Measurements from ENCODE around the gene CDKL5. TPM values are rescaled to one million over a fixed set of nuclear protein-coding genes. Genes with fewer than 3 reads are reported as not detected.

CDKL5 gene
- total RNA-seq, 1 donor from 2014 or later, result 6.8 TPM

DNA sequence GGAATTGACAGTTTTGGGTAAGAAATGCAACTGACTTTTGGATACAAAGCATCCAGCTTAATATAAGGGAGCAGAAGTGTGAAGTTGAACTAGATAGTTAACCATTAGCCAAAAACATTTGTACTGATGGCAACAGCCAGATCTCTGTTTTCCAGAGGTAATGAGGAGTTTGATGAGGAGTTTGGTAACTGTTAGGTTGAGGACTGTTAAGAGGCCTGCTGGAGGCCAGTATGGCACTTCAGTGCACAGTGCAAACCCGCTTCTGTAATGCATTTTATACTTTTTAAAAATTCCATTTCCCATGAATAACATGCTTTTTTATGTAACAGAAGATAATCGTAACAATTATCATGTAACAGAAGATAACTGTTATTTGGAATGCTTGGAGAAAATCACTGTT lies 30.0 kb downstream of the CDKL5 start:
- no peak for DNase-seq (ENCODE audit: low spot score)

DNA sequence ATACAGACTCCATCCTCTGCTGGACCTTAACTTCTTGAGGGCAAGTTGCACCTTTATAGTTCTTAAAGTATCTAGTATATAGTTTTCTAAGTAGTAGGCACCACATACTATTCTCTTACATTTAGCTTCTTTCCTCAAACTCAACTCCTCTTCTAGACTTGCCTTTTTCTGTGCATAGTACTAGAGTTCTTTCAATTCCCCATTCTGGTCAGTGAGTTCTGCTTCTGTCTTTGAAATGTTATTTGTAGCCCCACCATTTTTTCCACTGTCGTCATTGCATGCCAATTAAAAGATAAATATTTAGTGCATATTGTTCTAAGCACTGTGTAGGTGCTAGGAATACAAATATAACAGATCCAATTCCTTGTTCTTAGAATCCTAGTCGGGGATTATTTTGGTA lies 31.6 kb downstream of the CDKL5 start:
- no peak for DNase-seq (ENCODE audit: low spot score)

DNA sequence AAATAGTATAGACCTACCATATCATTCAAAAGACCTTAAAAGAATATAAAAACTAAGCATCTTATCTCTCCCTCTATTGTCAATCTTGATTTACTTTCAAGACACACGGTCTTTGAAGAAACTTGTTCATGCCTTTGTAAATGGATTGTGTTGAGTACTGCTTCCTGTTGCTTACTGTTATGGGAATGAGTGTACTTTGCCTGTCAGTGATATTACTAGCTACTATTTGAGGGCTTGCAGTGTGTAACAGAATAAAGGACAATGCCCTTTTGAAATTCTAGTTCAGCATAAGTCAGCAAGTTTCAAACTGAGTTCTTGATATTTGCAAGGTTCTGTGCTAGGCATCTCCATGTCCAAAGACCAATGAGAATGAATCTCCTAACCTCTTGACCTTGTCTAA lies 36.0 kb downstream of the CDKL5 start:
- DNase-seq (ENCODE audit: low spot score), result no peak

DNA sequence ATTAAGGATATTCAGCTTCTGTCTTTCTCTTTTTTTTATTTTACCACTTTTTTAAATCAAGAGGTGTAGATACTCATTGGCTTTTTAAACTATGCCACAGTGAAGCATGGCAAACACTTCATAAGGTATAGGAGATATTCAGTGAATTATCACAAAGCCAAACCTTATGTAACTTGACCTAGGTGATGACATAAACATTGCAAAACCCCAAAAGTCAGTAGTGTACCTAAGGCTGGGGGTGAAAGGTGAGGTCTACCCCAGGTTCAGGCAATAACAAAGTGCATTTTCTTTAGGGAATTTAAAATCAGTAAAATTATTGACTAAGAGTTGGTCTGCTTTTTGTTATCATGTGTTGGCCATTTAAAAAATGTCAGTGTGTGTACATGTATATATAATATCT lies 39.1 kb downstream of the CDKL5 start:
- DNase-seq (ENCODE audit: low spot score), result no peak

DNA sequence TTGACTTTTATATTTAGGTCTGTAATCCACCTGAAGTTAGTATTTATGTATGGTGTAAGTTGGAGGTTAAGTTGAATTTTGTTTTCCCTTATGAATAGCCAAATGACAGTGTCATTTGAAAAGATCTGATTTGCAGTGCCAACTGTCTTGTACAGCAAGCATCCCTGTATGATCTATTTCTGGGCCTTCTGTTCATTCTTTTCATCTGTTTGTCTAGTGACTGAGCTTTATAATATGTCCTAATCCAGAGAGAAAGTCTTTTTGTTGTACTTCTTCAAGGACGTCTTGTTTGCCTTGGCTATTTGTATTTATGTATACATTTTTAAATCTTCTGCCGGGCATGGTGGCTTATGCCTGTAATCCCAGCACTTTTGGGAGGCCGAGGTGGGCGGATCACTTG lies 39.6 kb downstream of the CDKL5 start:
- DNase-seq (ENCODE audit: low spot score), result no peak

DNA sequence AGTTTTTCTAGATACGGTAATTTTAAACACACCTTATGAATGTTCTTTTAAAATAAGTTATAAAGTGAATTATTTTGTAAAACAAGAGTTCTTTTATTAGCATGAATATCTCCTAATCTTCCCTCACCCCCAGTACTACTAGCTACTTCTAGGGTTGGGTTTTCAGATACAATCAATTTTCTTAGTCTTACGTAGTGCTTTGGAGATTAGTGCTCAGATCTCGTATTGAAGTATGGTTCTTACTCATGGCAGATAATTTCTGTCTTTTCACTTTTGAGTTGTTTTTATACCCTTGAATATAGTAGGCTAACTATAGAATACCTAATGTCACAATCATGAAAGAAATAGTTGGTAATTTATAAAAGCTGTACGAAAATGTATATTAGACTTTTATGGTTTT lies 43.2 kb downstream of the CDKL5 start:
- DNase-seq (ENCODE audit: low spot score), result no peak

DNA sequence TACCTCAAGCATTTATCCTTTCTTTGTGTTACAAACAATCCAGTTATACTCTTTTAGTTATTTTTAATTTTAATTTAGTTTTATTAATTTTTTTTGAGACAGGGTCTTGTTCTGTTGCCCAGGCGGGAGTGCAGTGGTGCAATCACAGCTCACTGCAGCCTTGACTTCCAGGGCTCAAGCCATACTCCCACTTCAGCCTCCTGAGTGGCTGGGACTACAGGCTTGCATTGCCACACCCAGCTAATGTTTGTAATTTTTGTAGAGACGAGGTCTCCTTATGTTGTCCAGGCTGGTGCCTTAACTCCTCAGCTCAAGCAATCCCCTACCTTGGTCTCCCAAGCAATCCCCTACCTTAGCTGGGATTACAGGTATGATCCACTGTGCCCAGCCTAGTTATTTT lies 45.9 kb downstream of the CDKL5 start:
- no peak for DNase-seq (ENCODE audit: low spot score)

DNA sequence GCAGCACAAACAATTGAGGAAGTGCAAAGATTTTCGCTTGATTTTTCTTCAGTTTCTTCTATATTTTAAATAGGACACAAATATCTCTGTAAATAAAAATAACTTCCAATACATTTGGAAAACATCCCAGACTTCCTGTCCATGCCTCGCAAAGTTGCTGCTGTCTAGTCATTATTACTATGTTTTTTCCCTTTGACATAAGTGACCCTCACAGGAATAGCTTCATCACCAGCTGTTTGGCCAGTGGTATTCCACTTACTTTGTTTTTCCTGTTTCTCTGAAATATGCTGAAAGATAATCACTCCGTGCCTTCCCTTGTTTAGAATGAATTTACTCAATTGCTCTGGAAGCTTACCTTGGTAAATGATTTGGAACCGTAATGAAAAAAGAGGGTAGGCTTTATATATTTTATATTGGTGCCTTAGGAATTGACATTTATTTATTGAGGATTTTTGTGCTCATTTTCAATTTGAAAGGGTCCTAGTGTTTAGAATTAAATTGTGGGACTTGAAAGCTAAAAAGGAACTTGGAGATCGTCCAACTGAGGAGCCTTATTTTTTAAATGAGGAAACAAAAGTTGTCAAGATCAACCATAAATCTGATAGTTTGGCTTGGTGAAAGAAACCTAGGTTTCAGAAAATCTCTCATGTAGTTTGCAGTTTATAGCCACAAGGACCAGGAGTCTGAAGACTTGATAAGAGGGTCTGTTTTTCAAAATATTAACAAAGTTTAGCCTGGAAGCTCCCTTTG lies 65.6 kb downstream of the CDKL5 start:
- no peak for DNase-seq (ENCODE audit: low spot score)

DNA sequence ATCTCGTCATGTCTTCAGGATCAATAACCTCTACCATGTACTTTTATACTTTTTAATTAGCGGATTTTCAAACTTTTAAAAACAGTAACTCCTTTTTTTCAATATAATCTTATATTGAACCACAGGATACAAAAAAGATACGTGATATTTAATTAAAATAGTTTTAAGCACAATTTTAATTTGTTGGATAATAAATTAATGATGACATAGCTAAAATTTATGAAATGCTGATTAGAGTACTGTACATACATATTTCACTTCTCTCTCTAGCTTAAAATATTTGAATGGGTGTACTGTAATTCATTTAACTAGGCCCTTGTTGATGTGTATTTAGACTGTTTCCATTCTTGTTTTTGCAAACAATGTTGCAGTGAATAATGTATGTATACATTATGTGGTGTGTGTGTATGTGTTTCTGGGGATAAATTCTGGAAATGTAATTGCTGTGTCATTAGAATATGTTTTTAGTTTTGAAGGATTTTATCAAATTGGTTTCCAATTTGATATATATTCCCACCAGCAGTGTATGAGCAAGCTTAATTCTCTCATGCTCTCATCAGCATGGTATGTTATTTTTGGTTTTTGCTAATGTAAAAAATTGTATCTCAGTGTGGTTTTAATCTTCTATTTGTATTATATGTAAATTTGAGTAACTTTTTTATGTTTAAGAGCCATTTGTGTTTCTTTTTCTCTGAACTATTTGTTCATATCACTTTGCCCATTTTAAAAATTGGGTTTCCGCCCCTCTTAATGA lies 66.4 kb downstream of the CDKL5 start:
- DNase-seq (ENCODE audit: low spot score), result no peak

DNA sequence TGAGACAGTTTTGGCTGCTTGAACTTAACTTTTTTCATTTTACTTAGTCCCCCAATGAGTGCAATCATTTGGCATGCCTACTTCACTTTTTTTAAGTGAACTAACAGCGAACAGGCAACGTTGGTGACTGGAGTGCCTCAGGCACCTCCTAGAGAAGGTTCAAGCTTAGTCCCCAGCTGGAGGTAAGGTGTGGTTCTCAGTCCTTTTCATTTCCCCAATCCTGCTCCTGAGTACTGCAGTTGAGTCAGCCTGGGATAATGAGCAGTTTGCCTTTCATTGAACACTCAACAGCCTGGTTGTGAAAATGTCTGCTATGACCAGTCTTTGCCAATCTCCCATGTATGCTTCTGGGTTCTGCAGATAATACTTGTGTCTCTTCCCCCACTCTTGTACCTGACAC lies 109.5 kb downstream of the CDKL5 start:
- no peak for DNase-seq (ENCODE audit: low spot score)

DNA sequence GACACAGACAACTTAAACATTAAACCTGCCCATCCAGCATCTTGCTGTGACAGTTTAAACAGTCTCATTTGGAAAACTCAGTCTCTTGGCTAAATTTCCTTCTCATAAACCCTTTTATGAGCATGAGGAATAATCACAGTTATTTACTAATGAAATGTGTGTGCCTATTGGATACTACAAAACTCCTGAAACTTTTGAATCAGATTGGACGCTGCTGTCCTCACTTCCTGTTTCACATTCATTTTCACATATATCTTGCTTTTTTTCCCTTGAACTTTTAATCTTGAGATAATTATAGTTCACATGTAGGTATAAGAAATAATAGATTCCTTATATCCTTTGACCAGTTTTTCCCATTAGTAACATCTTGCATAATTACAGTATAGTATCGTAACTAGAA lies 111.7 kb downstream of the CDKL5 start:
- no peak for DNase-seq (ENCODE audit: low spot score)

DNA sequence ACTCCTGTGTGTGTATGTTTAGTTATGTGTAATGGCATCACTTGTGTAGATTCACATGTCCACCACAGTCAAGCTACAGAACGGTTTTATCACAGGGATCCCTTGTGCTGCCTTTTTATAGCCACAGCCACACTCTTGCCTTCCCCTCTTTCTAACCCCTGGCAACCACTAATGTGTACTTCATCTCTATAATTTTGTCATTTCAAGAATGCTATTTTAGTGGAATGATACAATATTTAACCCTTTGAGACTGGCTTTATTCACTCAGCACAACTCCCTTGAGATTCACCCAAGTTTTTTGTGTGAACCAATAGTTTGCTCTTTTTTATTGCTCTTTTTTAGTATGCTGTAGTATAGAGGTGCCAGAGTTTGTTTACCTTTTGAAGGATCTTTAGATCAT lies 112.1 kb downstream of the CDKL5 start:
- no peak for DNase-seq (ENCODE audit: low spot score)

DNA sequence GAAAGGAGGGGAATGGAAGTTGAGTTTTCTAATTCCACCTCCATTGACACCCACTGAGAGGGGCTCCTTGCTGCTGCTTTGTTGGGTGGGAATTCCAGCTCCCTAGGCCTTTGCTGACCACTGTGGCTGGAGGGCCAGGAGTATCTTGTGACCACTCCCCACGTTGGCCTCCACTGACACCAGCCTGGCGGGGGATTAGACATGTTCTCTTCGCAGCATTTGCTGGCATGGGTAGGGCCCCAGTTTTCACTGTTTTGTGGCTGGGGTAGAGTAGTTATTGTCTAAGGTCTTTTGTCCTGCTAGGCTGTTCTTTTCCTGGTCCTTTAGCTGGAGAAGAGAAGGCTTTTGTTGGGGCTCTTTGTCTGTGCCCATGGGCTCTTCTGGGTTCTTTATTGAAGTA lies 116.7 kb downstream of the CDKL5 start:
- DNase-seq (ENCODE audit: low spot score), result no peak

DNA sequence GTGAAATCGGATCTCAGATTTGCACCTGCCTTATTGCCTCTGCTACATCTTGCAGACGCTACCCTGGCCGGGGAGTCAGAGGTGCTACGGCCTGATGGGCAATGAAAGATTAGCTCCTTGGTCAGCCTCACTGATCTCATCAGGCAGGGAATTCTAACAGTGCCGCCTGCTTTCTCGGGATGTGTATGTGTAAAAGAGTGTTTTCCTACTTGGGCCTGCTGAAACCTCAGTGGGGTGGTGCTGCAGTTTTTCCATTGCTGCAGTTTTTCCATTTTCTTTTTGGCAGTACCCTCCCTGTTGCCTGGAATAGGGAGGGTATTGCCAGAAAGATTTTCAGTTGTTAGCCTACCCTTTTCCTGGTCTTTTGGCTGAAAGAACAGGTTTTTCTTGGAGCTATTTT lies 117.5 kb downstream of the CDKL5 start:
- DNase-seq (ENCODE audit: low spot score), result no peak

DNA sequence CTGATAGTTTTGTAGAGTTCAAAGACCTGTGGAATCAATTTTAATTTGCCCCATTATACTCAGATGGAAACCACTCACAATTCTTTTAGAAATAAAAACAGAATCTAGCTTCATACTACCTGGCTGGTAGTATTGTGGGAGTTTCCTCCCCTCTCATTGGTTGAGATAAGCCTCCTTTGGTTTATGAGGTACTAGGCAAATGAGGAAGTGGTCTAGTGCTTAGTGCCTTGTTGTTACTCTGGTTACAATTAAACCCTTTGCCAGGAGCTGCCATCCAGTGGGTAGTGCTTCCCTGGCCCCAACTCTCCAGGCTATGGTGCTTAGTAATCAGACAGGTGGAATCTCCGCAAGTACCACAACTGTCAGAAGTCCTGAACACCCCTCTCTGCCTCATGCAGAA lies 118.3 kb downstream of the CDKL5 start:
- no peak for DNase-seq (ENCODE audit: low spot score)

DNA sequence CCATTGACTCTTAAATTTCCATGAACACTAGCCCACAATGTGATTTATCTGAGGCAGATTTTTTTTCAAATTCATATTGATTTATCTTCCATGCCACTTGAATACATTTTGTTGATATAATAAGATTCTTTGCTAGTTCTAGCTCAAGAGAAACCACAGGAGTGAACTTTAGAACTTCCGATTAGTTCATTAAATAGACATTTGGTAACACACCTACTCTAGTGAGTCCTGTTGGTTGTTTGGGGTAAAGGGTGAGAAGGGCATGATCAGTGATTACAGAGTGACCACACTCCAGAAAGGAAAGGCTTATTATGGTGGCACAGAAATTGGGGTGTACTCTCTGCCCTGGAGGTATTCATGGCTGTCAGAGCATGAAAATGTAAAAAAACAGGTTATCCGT lies 120.4 kb downstream of the CDKL5 start:
- no peak for DNase-seq (ENCODE audit: low spot score)

DNA sequence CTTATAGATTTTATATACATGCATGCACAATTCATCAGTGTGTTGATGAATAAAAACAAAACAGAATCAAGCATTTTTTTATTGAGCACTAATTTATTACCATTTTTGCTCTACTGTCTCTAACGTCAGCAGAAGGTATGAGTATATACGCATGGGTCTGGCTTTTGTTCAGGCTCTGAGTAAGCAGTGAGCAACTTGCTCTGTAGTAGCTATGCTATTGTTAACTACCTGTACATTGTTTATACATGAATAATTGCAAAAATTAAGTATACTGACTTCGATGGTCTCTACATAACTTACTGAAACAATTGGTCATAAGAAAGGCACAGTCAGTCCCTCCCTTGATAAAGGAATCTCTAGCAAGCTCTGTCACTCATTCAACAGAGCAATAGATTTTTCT lies 123.6 kb downstream of the CDKL5 start:
- no peak for DNase-seq (ENCODE audit: low spot score)

DNA sequence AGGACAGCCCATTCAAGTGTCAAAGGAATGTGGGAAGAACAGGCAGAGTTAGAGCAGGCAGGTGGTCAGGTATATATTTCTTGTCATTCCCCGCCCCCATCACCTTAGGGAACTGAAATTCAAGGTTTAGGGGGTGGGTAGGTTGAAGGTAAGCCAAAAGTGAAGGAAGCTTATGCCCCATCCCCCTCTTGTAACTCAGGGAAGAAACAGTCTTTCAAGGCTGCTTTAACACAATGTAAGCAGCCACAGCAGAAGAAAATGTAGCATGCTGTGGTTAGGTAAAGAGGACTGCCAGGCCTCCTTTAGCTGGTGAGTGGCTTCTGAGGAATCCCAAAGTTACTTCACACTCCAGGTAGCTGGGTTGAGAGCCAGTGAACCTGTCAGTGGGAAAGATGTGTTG lies 124.2 kb downstream of the CDKL5 start:
- no peak for DNase-seq (ENCODE audit: low spot score)

DNA sequence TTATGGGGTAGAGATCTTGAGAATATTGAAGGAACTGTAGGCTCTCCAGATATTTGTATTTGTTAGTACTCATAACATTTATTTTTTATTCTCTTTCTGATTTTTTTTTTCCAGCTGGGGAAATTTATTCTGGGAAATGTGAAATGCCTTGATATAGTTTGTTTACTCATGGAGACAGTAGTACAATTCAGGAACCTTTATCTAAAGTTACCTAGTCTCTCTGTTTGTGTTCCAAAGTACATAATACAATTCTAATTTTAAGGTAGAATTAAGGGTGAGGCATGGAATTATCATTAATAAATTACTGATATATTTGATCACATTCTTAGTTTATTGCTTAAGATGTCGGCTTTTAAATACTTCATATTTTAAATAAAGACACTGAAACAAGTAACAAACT lies 132.5 kb downstream of the CDKL5 start:
- no peak for DNase-seq (ENCODE audit: low spot score)

DNA sequence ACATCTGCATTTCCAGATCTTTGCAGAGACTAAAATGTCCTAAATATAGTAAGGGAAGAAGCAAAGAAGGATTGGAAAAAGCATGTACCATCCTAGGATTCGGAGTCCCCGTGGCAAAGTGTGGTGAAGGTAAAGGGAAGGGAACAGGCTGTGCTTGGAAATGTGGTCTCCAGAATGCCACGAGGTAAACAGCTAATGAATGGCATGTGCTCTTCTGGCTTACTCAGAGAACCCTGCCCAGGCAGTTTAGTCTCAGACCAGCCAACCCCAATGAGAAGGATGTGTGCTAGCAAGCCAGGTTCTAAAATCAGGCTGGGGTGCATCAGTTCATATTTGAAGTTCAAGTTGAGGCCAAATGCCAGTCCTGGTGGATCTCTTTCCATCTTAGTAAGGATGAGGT lies 133.4 kb downstream of the CDKL5 start:
- DNase-seq (ENCODE audit: low spot score), result no peak

DNA sequence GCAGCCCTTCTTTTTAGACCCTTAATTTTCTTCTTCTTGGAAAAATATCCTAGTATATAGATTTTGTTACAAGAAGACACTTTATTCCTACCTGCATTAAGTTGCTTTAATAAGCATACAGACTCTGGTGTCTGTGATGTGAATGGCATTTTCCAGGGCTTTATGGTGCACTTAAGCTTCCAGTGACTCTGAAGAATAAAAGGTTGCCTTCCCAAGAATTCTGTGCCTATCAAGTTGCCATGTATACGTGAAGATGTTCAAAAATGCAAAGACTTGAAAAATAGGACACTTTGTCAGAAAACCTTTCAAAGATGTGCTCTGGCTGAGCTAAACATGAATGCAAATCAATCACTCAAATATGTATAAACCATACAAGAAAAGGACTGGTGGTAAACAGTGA lies 135.6 kb downstream of the CDKL5 start:
- no peak for DNase-seq (ENCODE audit: low spot score)

DNA sequence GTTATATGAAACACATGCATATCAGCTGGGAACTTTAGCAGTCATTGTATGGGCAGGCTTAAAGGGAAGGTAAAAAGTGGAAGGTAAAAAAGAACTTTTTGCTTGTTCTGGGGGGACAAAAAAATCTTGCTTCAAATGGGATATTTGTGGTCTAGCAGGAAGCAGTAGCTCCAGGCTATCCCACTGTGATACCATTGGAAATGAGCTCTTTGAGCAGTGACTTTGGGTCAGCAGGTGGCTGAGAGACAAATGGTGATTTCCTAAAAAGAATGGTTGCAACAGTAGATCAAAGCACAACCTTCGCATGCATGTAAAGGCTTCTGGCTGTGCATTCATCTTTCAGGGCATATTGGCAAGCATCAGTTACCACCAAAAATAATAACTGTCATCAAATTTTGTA lies 140.3 kb downstream of the CDKL5 start:
- DNase-seq (ENCODE audit: low spot score), result no peak

DNA sequence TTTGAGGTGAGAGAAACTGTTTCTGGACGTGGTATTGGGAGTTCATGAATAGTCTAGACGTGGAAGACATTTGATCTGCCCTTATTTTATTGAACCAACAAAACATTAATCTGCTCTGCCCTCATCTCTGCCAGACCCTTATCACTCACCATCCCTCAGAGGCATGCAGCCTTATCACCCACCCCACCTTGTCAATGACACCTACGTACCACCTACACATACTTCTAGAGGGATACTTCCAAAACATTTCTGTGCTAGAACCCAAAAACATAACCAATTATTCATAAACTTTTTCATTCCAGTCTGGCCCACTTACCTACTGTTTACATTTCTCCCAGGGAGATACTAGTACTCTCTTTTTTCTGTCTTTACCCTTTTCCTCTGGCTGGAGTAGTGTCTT lies 141.3 kb downstream of the CDKL5 start:
- DNase-seq (ENCODE audit: low spot score), result no peak

Measured in mesenteric fat pad (tissue), 1 donor.